Ishikawa (cell line): ENCODE measurements around the gene TJP1.

ENCODE experiments used
- RAD21 ChIP-seq: IDR thresholded peaks from 2 replicates; pipeline ENCODE4 v1.6.1; 2012; ENCODE audit warnings: low read depth
- REST ChIP-seq: IDR thresholded peaks from 2 replicates; pipeline ENCODE4 v1.6.1; 2012; ENCODE audit warnings: low read depth, mild to moderate bottlenecking

- no peak for TF ChIP-seq REST
- TF ChIP-seq RAD21, result no peak
Measured at GRCh38 chr15:29822100-29822683, at the start of gene TJP1.
